H1 (cell line): ENCODE data around the gene TBC1D16. TPM values are rescaled to one million over a fixed set of nuclear protein-coding genes. Genes with fewer than 3 reads are reported as not detected.

ENCODE experiments used
- CTCF ChIA-PET: fragments of 300-600 bp; sonication (Branson Sonifier 250); formaldehyde crosslinking; loops from one replicate; lab custom pipeline; 2021; ENCODE audit not compliant: partially characterized antibody; lab: Charles Lee
- POLR2A ChIA-PET: fragments of 300-600 bp; sonication (Branson Sonifier 250); formaldehyde crosslinking; loops from one replicate; lab custom pipeline; 2021; ENCODE audit warnings: inconsistent platforms; ENCODE audit not compliant: partially characterized antibody; lab: Charles Lee
- DNase-seq, 2 experiments: peaks; one replicate each; pipeline versions ENCODE4 v3.0.0 to v3.0.0-alpha.2; 2010 to 2022; ENCODE audit warnings: low spot score in 2 of 2, low read depth in 1 of 2, mixed read lengths in 1 of 2
- FAIRE-seq: peaks from 2 replicates; lab custom pipeline; 2011; peaks lifted over from hg19 to GRCh38; lab: Jason Lieb, UNC
- H2AFZ ChIP-seq: 2 replicates; pipeline ENCODE4 v1.8.1; 2012; ENCODE audit warnings: low read length, inconsistent platforms
- H2AK5ac ChIP-seq: 2 replicates; pipeline ENCODE4 v1.6.1; 2013; ENCODE audit warnings: low read depth, low read length
- H2BK120ac ChIP-seq: replicated peaks from 2 replicates; pipeline ENCODE3; 2013; ENCODE audit warnings: low read depth, low read length, inconsistent platforms
- H2BK12ac ChIP-seq: 2 replicates; pipeline ENCODE4 v1.6.1; 2013; ENCODE audit warnings: low read depth, low read length
- H2BK15ac ChIP-seq: 2 replicates; pipeline ENCODE4 v1.6.1; 2013; ENCODE audit warnings: low read length
- H2BK20ac ChIP-seq: 2 replicates; pipeline ENCODE4 v1.6.1; 2013; ENCODE audit warnings: low read length
- H2BK5ac ChIP-seq: 2 replicates; pipeline ENCODE4 v1.6.1; 2013; ENCODE audit warnings: low read depth, low read length
- H3K14ac ChIP-seq: 2 replicates; pipeline ENCODE4 v1.6.1; 2013; ENCODE audit warnings: inconsistent platforms; ENCODE audit not compliant: insufficient read length
- H3K18ac ChIP-seq: 2 replicates; pipeline ENCODE4 v1.6.1; 2013; ENCODE audit warnings: low read length; ENCODE audit errors: extremely low read depth
- H3K23ac ChIP-seq: 2 replicates; pipeline ENCODE4 v1.6.1; 2013; ENCODE audit warnings: inconsistent platforms; ENCODE audit not compliant: insufficient read length
- H3K23me2 ChIP-seq: 2 replicates; pipeline ENCODE4 v1.6.1; 2013; ENCODE audit warnings: low read depth, low read length
- H3K27ac ChIP-seq: 2 replicates; pipeline ENCODE4 v1.6.1; 2011; ENCODE audit warnings: low read depth, low read length, inconsistent platforms
- H3K27me3 ChIP-seq, 4 experiments: replicated peaks in 1 of 4; 1 replicate in 1 of 4; 2 replicates in 3 of 4; pipeline versions ENCODE4 v1.6.1 to v1.8.1; 2011 to 2013; ENCODE audit warnings: low read length in 3 of 4, mild to moderate bottlenecking in 3 of 4, inconsistent platforms in 2 of 4, mixed read lengths in 2 of 4, moderate library complexity in 1 of 4; ENCODE audit not compliant: control insufficient read depth in 3 of 4, insufficient read depth in 3 of 4; ENCODE audit errors: extremely low read depth in 1 of 4
- H3K36me3 ChIP-seq, 4 experiments: 2 replicates each; pipeline versions ENCODE4 v1.6.1 to v1.8.1; 2011 to 2013; ENCODE audit warnings: mild to moderate bottlenecking in 4 of 4, low read length in 3 of 4, moderate library complexity in 2 of 4, control low read depth in 1 of 4, inconsistent platforms in 1 of 4; ENCODE audit not compliant: insufficient read depth in 4 of 4, control insufficient read depth in 2 of 4
- H3K4ac ChIP-seq: replicated peaks from 2 replicates; pipeline ENCODE3; 2013; ENCODE audit warnings: low read length, low read depth, mixed read lengths, inconsistent platforms; ENCODE audit not compliant: insufficient read length
- H3K4me1 ChIP-seq, 4 experiments: replicated peaks in 1 of 4; 1 replicate in 1 of 4; 2 replicates in 3 of 4; pipeline versions ENCODE4 v1.6.1 to v1.8.1; 2011 to 2013; ENCODE audit warnings: low read length in 3 of 4, inconsistent platforms in 2 of 4, mixed read lengths in 1 of 4; ENCODE audit not compliant: insufficient read depth in 4 of 4, control insufficient read depth in 3 of 4
- H3K4me2 ChIP-seq, 2 experiments: 2 replicates each; pipeline versions ENCODE4 v1.6.1 to v1.8.1; 2011 to 2013; ENCODE audit warnings: low read depth in 2 of 2, low read length in 2 of 2, control low read depth in 1 of 2, inconsistent platforms in 1 of 2, mild to moderate bottlenecking in 1 of 2; ENCODE audit not compliant: insufficient read depth in 1 of 2
- H3K4me3 ChIP-seq, 4 experiments: fragments of 200-600, 300-600 bp in 1 of 4; sonication (generic), shearing (Covaris generic), sonication (Bioruptor Twin) in 1 of 4; 2 replicates each; pipeline versions ENCODE4 v1.5.1 to v1.8.1; 2011 to 2016; ENCODE audit warnings: low read length in 4 of 4, low read depth in 3 of 4, control low read depth in 2 of 4, inconsistent platforms in 2 of 4, mild to moderate bottlenecking in 2 of 4, mixed read lengths in 1 of 4, moderate library complexity in 1 of 4; ENCODE audit not compliant: insufficient read depth in 2 of 4; ENCODE audit errors: extremely low read depth in 1 of 4
- H3K56ac ChIP-seq: replicated peaks from 2 replicates; pipeline ENCODE3; 2013; ENCODE audit warnings: low read depth, mild to moderate bottlenecking, mixed read lengths, low read length, inconsistent platforms; ENCODE audit not compliant: insufficient read length
- H3K79me1 ChIP-seq: 2 replicates; pipeline ENCODE4 v1.6.1; 2013; ENCODE audit warnings: low read depth, low read length, control low read depth
- H3K79me2 ChIP-seq, 2 experiments: 2 replicates each; pipeline versions ENCODE4 v1.6.1 to v1.8.1; 2012 to 2013; ENCODE audit warnings: low read length in 2 of 2, mild to moderate bottlenecking in 2 of 2, inconsistent platforms in 1 of 2; ENCODE audit not compliant: insufficient read depth in 2 of 2, control insufficient read depth in 1 of 2
- H3K9ac ChIP-seq, 4 experiments: replicated peaks in 1 of 4; 1 replicate in 1 of 4; 2 replicates in 3 of 4; pipeline versions ENCODE4 v1.6.1 to v1.8.1; 2011 to 2013; ENCODE audit warnings: low read depth in 3 of 4, low read length in 3 of 4, control low read depth in 2 of 4, mild to moderate bottlenecking in 2 of 4, moderate library complexity in 2 of 4, inconsistent platforms in 1 of 4; ENCODE audit errors: extremely low read depth in 1 of 4
- H3K9me3 ChIP-seq, 2 experiments: 2 replicates each; pipeline versions ENCODE4 v1.6.1 to v1.8.1; 2012 to 2013; ENCODE audit warnings: mild to moderate bottlenecking in 2 of 2, moderate library complexity in 2 of 2, control low read depth in 1 of 2, inconsistent platforms in 1 of 2, low read depth in 1 of 2, low read length in 1 of 2, mixed read lengths in 1 of 2; ENCODE audit not compliant: insufficient read depth in 2 of 2
- H4K20me1 ChIP-seq, 2 experiments: replicated peaks in 1 of 2; 2 replicates each; pipeline versions ENCODE3 to v1.8.1; 2011 to 2013; ENCODE audit warnings: inconsistent platforms in 2 of 2, low read length in 2 of 2, mild to moderate bottlenecking in 1 of 2; ENCODE audit not compliant: insufficient read depth in 2 of 2, control insufficient read depth in 1 of 2
- H4K5ac ChIP-seq: 2 replicates; pipeline ENCODE4 v1.6.1; 2013; ENCODE audit warnings: low read length, low read depth, mixed read lengths, inconsistent platforms; ENCODE audit not compliant: insufficient read length
- H4K8ac ChIP-seq: 2 replicates; pipeline ENCODE4 v1.8.0; 2013; ENCODE audit warnings: mild to moderate bottlenecking, moderate library complexity, low read length, inconsistent platforms; ENCODE audit not compliant: insufficient read depth; ENCODE audit errors: extremely low read depth
- H4K91ac ChIP-seq: replicated peaks from 2 replicates; pipeline ENCODE3; 2013; ENCODE audit warnings: low read length, mixed read lengths, inconsistent platforms; ENCODE audit not compliant: insufficient read length
- HDAC6 ChIP-seq: IDR thresholded peaks from one replicate; pipeline ENCODE4 v1.7.1; 2012; ENCODE audit warnings: low read depth, mild to moderate bottlenecking, inconsistent platforms, low read length, moderate library complexity
- POLR2AphosphoS5 ChIP-seq: IDR thresholded peaks from 2 replicates; pipeline ENCODE4 v1.6.1; 2011; ENCODE audit warnings: low read depth, low read length
- WGBS, 2 experiments: shearing (Covaris generic) in 1 of 2; methylation state at CpG; one replicate each; pipeline versions ENCODE4 v1.1.6 to v1.1.7; 2013 to 2015; ENCODE audit warnings: low lambda C conversion rate in 2 of 2, mixed read lengths in 2 of 2, inconsistent platforms in 1 of 2, low coverage in 1 of 2, missing lambda C conversion rate in 1 of 2; ENCODE audit not compliant: insufficient replicate concordance in 2 of 2, insufficient coverage in 1 of 2, insufficient read length in 1 of 2; ENCODE audit errors: extremely low coverage in 1 of 2, missing lambda C conversion rate in 1 of 2; 5-methylcytosine and 5-hydroxymethylcytosine counted together
- polyA plus RNA-seq, 7 experiments: library from polyadenylated mRNA; depleted of rRNA in 3 of 7; stranded (reverse) in 5 of 7; unstranded in 2 of 7; fragments of >200 nt in 5 of 7; fragments of 200-250 nt in 2 of 7; gene quantifications; 1 replicate in 5 of 7; 2 replicates in 1 of 7; 4 replicates in 1 of 7; pipeline versions ENCODE4 v1.2.1 to v1.2.3, GENCODE V29; 2011 to 2013; ENCODE audit warnings: missing spikeins in 2 of 7, mixed read lengths in 2 of 7
- total RNA-seq: library from RNA; stranded (reverse); fragmentation: NEBNext Ultra II Directional; extraction: Animal tissue kit (Norgen Biotek cat#: 25700); gene quantifications from 2 replicates; pipeline ENCODE4 v1.2.1, GENCODE V29; 2021

TBC1D16 gene
- total and polyA plus RNA-seq, 2 of the 8 experiments (the other 6 are each of a cell fraction or from before 2014, with no cell fraction given): 21.1 to 109 TPM

DNA sequence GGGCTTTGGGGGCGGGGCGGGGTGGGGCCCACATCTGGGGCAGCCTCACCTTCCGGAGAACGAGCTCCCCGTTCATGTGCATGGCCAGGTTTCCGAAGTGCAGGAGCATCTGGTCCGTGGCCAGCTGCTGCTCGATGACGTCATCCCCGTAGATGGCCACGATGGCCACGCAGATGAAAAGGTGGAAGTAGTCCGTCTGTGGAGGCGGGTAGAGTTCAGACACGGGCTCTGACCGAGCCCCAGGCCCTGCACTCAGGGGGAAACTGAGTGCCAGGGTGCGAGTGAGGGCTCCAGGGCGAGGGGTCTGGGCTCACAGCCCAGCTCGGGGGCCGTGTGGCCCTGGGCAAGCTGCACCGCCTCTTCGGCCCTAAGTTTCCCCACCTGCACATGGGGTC is 93.7 kb downstream of the TBC1D16 start:
- Histone ChIP-seq H3K18ac (no peak overlapping the region), H4K5ac (no peak overlapping the region), H3K56ac (no peak overlapping the region), H3K4me2 (no peak overlapping the region), H3K23ac (no peak overlapping the region), H3K27me3 (no peaks in the 10 kb centered on the region), H3K4me1 (peaks cover 0 to 11% (median 9%) of the 10 kb centered on the region in 4 experiments; a peak in 6 of 7 replicates), H2BK20ac (no peak overlapping the region), H2BK12ac (no peak overlapping the region), H2AK5ac (no peak overlapping the region), H3K23me2 (no peaks in the 10 kb centered on the region), H2AFZ (no peak overlapping the region), H3K14ac (no peak overlapping the region), H4K20me1 (peaks cover 7 to 10% of the 10 kb centered on the region in 2 experiments), H3K9ac (no peak overlapping the region), H3K79me2 (peaks cover 0 to 2% of the 10 kb centered on the region in 2 experiments; a peak in 1 of 4 replicates), H3K79me1 (peaks cover 5% of the 10 kb centered on the region; the same call in 1 of the 2 replicates), H4K8ac (no peak overlapping the region), H4K91ac (no peak overlapping the region), H2BK5ac (no peak overlapping the region), H3K4me3 (no peak overlapping the region), H2BK120ac (no peak overlapping the region), H3K4ac (no peak overlapping the region), H3K36me3 (peaks cover 9 to 45% (median 30%) of the 10 kb centered on the region in 4 experiments; a peak in 7 of 8 replicates), H3K9me3 (no peaks in the 10 kb centered on the region), H2BK15ac (no peak overlapping the region), H3K27ac (no peak overlapping the region)
- POLR2A ChIA-PET: interaction anchor here (0.7 to 11.0 kb wide), 3 partner anchors 8 to 10 kb away, joined by 3 to 152 read pairs (median 18); no protein-coding TSS in a partner anchor
- FAIRE-seq (no peak), DNase-seq (no peak)
- CTCF ChIA-PET: interaction anchor here (0.7 to 1.5 kb wide), 3 partner anchors 18 to 68 kb away, joined by 3 to 8 read pairs (median 4); no protein-coding TSS in a partner anchor
- no peak for TF ChIP-seq HDAC6
- TF ChIP-seq POLR2AphosphoS5: 0 out of 2 replicates have a peak, but pooled peaks have one; percentile 7
- WGBS, 2 experiments: 91% methylated on average over 19 of the region's 22 CpGs; no CpG with 5 or more reads in 1 of the 2 experiments
